Hepatocyte (in vitro differentiated cells): Measurements from ENCODE around the gene A3GALT2. TPM values are rescaled to one million over a fixed set of nuclear protein-coding genes. Genes with fewer than 3 reads are reported as not detected.

ENCODE experiments used
- DNase-seq: peaks from one replicate; pipeline ENCODE4 v3.0.0-alpha.2; 2016; ENCODE audit warnings: low spot score
- H2AFZ ChIP-seq: fragments of 200-600 bp; sonication (generic); 2 replicates; pipeline ENCODE4 v1.6.0; 2016; ENCODE audit warnings: antibody characterized with exemption, mild to moderate bottlenecking
- H3K27ac ChIP-seq: fragments of 200-600 bp; sonication (generic); 2 replicates; pipeline ENCODE4 v1.5.1; 2016; ENCODE audit warnings: mild to moderate bottlenecking
- H3K27me3 ChIP-seq: fragments of 200-600 bp; sonication (generic); 2 replicates; pipeline ENCODE4 v1.6.1; 2016
- H3K36me3 ChIP-seq: fragments of 200-600 bp; sonication (generic); replicated peaks from 2 replicates; pipeline ENCODE4 v1.5.1; 2016; ENCODE audit warnings: low read depth; ENCODE audit not compliant: insufficient read depth
- H3K4me1 ChIP-seq: fragments of 200-600 bp; sonication (generic); 2 replicates; pipeline ENCODE4 v1.5.1; 2016; ENCODE audit warnings: mild to moderate bottlenecking, moderate library complexity; ENCODE audit not compliant: insufficient read depth
- H3K4me2 ChIP-seq: fragments of 200-600 bp; sonication (generic); 2 replicates; pipeline ENCODE4 v1.6.0; 2016
- H3K4me3 ChIP-seq: fragments of 200-600 bp; sonication (generic); 2 replicates; pipeline ENCODE4 v1.5.1; 2016; ENCODE audit warnings: mild to moderate bottlenecking
- H3K79me2 ChIP-seq: fragments of 200-600 bp; sonication (generic); 2 replicates; pipeline ENCODE4 v1.6.0; 2017; ENCODE audit warnings: mild to moderate bottlenecking
- H3K9me2 ChIP-seq: fragments of 200-600 bp; sonication (generic); replicated peaks from 2 replicates; pipeline ENCODE4 v1.6.0; 2017; ENCODE audit warnings: mild to moderate bottlenecking; ENCODE audit not compliant: insufficient read depth
- H3K9me3 ChIP-seq: fragments of 200-600 bp; sonication (generic); 2 replicates; pipeline ENCODE4 v1.5.1; 2016; ENCODE audit warnings: low read depth, mild to moderate bottlenecking
- H4K20me1 ChIP-seq: fragments of 200-600 bp; sonication (generic); 2 replicates; pipeline ENCODE4 v1.6.0; 2016; ENCODE audit warnings: mild to moderate bottlenecking; ENCODE audit not compliant: insufficient read depth, poor library complexity, severe bottlenecking
- CTCF ChIP-seq: fragments of 200-600 bp; sonication (generic); IDR thresholded peaks from 2 replicates; pipeline ENCODE4 v1.5.1; 2016; ENCODE audit warnings: antibody characterized with exemption, mild to moderate bottlenecking; ENCODE audit not compliant: poor library complexity
- EZH2 ChIP-seq: fragments of 200-600 bp; sonication (generic); IDR thresholded peaks from 2 replicates; pipeline ENCODE4 v1.6.1; 2016; ENCODE audit warnings: antibody characterized with exemption, mild to moderate bottlenecking, borderline replicate concordance
- EZH2phosphoT487 ChIP-seq: fragments of 200-600 bp; sonication (generic); IDR thresholded peaks from one replicate; pipeline ENCODE4 v1.6.1; 2018; ENCODE audit warnings: antibody characterized with exemption, mild to moderate bottlenecking, low read depth, moderate library complexity; ENCODE audit not compliant: unreplicated experiment, severe bottlenecking
- WGBS: methylation state at CpG from one replicate; pipeline ENCODE4 v1.1.6; 2016; ENCODE audit warnings: low lambda C conversion rate; ENCODE audit errors: missing lambda C conversion rate; 5-methylcytosine and 5-hydroxymethylcytosine counted together
- polyA plus RNA-seq: library from polyadenylated mRNA; unstranded; fragments of >200 nt; fragmentation: Nextera tagmentation; extraction: Ambion mirVana; gene quantifications from 2 replicates; pipeline ENCODE4 v1.2.1, GENCODE V29; 2016
- total RNA-seq: library from RNA; depleted of rRNA; stranded (reverse); fragments of >200 nt; gene quantifications from 2 replicates; pipeline ENCODE4 v1.2.3, GENCODE V29; 2014

A3GALT2 gene
- total and polyA plus RNA-seq, 2 experiments from 2014 or later: not detected

DNA sequence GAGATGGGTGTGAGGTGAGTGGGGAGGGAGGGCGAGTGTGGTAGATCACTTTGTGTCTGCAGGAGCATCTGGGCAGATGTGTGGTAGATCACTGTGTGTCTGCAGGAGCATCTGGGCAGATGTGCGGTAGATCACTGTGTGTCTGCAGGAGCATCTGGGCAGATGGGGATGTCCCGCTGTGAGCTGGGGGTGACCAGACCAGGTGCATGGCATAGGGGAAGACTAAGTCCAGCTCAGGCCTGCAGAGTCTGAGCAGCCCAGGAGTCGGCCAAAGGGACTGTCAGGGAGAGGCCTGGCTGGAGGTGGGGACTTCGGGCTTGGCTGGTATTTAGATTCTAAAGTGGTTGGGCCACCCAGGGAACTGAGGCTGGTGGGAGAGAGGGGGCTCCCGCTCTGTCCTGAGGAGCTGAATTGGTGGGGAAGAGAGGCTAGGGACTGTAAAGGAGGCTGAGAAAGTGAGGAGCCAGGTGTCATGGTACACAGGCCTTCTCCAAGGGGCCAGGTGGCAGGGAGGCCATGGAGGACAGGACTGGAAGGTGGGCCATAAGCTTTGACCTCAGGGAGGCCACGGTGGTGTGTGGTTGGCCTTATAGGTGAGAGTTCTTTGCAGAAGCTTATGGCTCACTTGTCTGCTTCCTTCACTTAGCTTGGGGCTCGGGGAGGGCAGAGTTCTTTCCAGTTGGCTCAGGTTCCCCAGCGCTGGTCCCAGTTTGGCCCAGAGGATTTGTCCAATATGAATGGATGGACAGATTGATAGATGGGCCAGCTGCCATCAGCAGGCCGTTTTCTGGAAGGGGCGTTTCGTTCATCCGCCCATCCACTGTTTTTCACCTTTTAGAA, 49.0 kb downstream of the A3GALT2 start:
- H4K20me1 ChIP-seq: peaks cover 82% of the 10 kb centered on the region

DNA sequence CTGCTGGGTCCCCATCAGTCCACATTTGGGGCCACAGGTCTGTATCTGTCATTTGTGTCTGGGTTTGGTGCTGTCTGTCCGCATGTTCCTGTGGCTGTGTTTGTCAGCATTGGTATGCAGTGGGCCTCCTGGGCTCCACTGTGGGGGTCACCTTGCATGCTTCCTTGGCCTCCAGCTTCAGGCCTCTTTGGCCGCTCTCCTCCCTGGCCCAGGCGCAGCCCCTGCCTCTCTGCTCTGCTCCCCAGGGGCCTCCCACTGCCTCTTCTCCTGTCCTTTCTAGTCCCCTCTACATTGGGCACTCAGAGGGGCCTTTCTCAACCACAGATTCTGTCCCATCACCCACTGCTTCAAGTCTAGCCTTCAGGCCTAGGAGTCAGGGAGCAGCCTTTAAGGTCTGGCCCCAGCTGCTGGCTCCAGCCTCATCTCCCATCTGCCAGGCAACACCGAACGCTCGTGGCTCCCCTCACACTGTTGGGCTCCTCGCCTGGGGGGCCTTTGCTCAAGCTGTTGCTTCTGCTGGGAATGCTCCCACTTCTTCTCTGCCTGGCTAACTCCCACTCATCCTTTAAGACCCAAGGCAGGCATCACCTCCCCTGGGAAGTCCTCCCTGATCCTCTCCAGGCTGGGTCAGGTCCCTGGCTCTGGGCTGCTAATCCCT, 50.0 kb downstream of the A3GALT2 start:
- H2AFZ ChIP-seq: no peak overlapping the region
- no peaks in the 10 kb centered on the region for H3K36me3 ChIP-seq
- WGBS: 95% methylated on average over 7 of the region's 7 CpGs
- TF ChIP-seq CTCF: no peak
- no peak for TF ChIP-seq EZH2
- no peak for TF ChIP-seq EZH2phosphoT487
- no peak for DNase-seq
- no peak overlapping the region for H3K27ac ChIP-seq
- peaks cover 90% of the 10 kb centered on the region for H4K20me1 ChIP-seq
- no peaks in the 10 kb centered on the region for H3K9me3 ChIP-seq
- peaks cover 89% of the 10 kb centered on the region for H3K79me2 ChIP-seq
- no peaks in the 10 kb centered on the region for H3K4me1 ChIP-seq
- H3K27me3 ChIP-seq: no peaks in the 10 kb centered on the region
- no peaks in the 10 kb centered on the region for H3K9me2 ChIP-seq
- no peak overlapping the region for H3K4me3 ChIP-seq
- H3K4me2 ChIP-seq: no peak overlapping the region

More for the DNA sequence above, 49.0 kb downstream of the A3GALT2 start:
- TF ChIP-seq EZH2 (no peak), CTCF (no peak), EZH2phosphoT487 (no peak)
- no peak overlapping the region for H2AFZ ChIP-seq
- no peaks in the 10 kb centered on the region for H3K9me3 ChIP-seq
- no peak overlapping the region for H3K4me3 ChIP-seq
- H3K4me1 ChIP-seq: no peaks in the 10 kb centered on the region
- H3K27me3 ChIP-seq: no peaks in the 10 kb centered on the region
- H3K36me3 ChIP-seq: no peaks in the 10 kb centered on the region
- no peaks in the 10 kb centered on the region for H3K9me2 ChIP-seq
- DNase-seq: no peak
- 94% methylated on average over 12 of the region's 13 CpGs for WGBS
- no peak overlapping the region for H3K4me2 ChIP-seq
- H3K27ac ChIP-seq: no peak overlapping the region
- H3K79me2 ChIP-seq: peaks cover 79% of the 10 kb centered on the region

GRCh38 chr1:33270379-33270778, 50.5 kb downstream of the A3GALT2 start:
- no peak overlapping the region for H3K4me2 ChIP-seq
- H3K27ac ChIP-seq: no peak overlapping the region
- no peak for DNase-seq
- H3K4me1 ChIP-seq: no peaks in the 10 kb centered on the region
- H3K36me3 ChIP-seq: no peaks in the 10 kb centered on the region
- no peak overlapping the region for H2AFZ ChIP-seq
- no peaks in the 10 kb centered on the region for H3K9me3 ChIP-seq
- no peak overlapping the region for H3K4me3 ChIP-seq
- peaks cover 90% of the 10 kb centered on the region for H4K20me1 ChIP-seq
- TF ChIP-seq EZH2phosphoT487: no peak
- TF ChIP-seq EZH2: no peak
- no peak for TF ChIP-seq CTCF
- no peaks in the 10 kb centered on the region for H3K9me2 ChIP-seq
- WGBS: 92% methylated on average over 5 of the region's 5 CpGs
- peaks cover 94% of the 10 kb centered on the region for H3K79me2 ChIP-seq
- H3K27me3 ChIP-seq: no peaks in the 10 kb centered on the region
